Stomach (tissue), 9 donors: ENCODE measurements around the gene C22orf31. TPM values are rescaled to one million over a fixed set of nuclear protein-coding genes. Genes with fewer than 3 reads are reported as not detected.

Experiments
- DNase-seq, 2 donors: peaks; one replicate each; pipeline versions ENCODE4 v3.0.0 to v3.0.0-alpha.2; 2013 to 2019
- H3K27ac ChIP-seq, 5 donors: fragments of 200-600 bp in 4 of 5; sonication (generic) in 4 of 5; one replicate each; pipeline ENCODE4 v1.5.1; 2013 to 2019; ENCODE audit warnings: mild to moderate bottlenecking in 1 of 5, moderate library complexity in 1 of 5
- H3K27me3 ChIP-seq, 3 donors: fragments of 200-600 bp; sonication (generic); one replicate each; pipeline ENCODE4 v1.5.1; 2017 to 2019; ENCODE audit warnings: mixed run types in 1 of 3
- H3K36me3 ChIP-seq, 4 donors: fragments of 200-600 bp; sonication (generic); 1 replicate in 3 of 4; 2 replicates in 1 of 4; pipeline ENCODE4 v1.5.1; 2016 to 2019
- H3K4me1 ChIP-seq, 4 donors: fragments of 200-600 bp; sonication (generic); one replicate each; pipeline ENCODE4 v1.5.1; 2016 to 2019
- H3K4me3 ChIP-seq, 4 donors: fragments of 200-600 bp; sonication (generic) in 3 of 4; one replicate each; pipeline ENCODE4 v1.5.1; 2016 to 2019; ENCODE audit warnings: mild to moderate bottlenecking in 1 of 4
- H3K9me3 ChIP-seq, 4 donors: fragments of 200-600 bp; sonication (generic); one replicate each; pipeline ENCODE4 v1.5.1; 2016 to 2019
- CTCF ChIP-seq, 7 experiments: fragments of 450-650 bp in 4 of 7; fragments of 200-600 bp in 3 of 7; sonication (generic) in 3 of 7; IDR thresholded peaks; one replicate each; pipeline ENCODE4 v1.5.1; 2016 to 2019; ENCODE audit warnings: antibody characterized with exemption in 7 of 7, control low read depth in 2 of 7, mild to moderate bottlenecking in 1 of 7
- EP300 ChIP-seq: sonication (generic); formaldehyde crosslinking; IDR thresholded peaks from one replicate; pipeline ENCODE4 v1.6.1; 2017; ENCODE audit warnings: antibody characterized with exemption
- POLR2A ChIP-seq, 4 donors: fragments of 450-650 bp; IDR thresholded peaks; one replicate each; pipeline ENCODE4 v1.6.1; 2016; ENCODE audit warnings: antibody characterized with exemption in 4 of 4, control low read depth in 2 of 4, mild to moderate bottlenecking in 1 of 4, moderate library complexity in 1 of 4
- POLR2AphosphoS5 ChIP-seq, 3 donors: sonication (generic); formaldehyde crosslinking; IDR thresholded peaks; one replicate each; pipeline ENCODE4 v1.6.1; 2016; ENCODE audit warnings: antibody characterized with exemption in 3 of 3
- WGBS, 5 donors: extraction: QIAGEN DNeasy Blood & Tissue Kit in 3 of 5; methylation state at CpG; one replicate each; pipeline versions ENCODE4 v1.1.5 to v1.1.7; 2013 to 2018; 5-methylcytosine and 5-hydroxymethylcytosine counted together
- intact Hi-C: fragments of 100-400 bp; cut with DNase I; formaldehyde crosslinking; loops from one replicate; pipeline ENCODE4 v1.15.1; 2023; ENCODE audit warnings: low total_unique reads
- polyA plus RNA-seq, 3 donors: library from polyadenylated mRNA; stranded (reverse); fragments of 200-250 nt; gene quantifications; one replicate each; pipeline ENCODE4 v1.2.3, GENCODE V29; 2013
- total RNA-seq, 5 donors: library from RNA; depleted of rRNA; stranded (reverse); fragments of >200 nt; gene quantifications; one replicate each; pipeline versions ENCODE4 v1.1.0 to v1.2.3, GENCODE V29; 2014 to 2016
- donor health status: healthy with polysubstance abuse.
- donor health status: Bipolar disorder and iron deficiency.
- donor health status: healthy.

The C22orf31 gene
- total and polyA plus RNA-seq, 8 donors, result 0.55 TPM; not detected in 7

GRCh38 chr22:29072193-29072978, 10.8 kb upstream of the C22orf31 start:
- H3K27ac ChIP-seq, result peak overlapping the region in 1 of 5 donors; percentile 81
- H3K36me3 ChIP-seq, result no peaks in the 10 kb centered on the region
- peaks cover 0 to 35% (median 11%) of the 10 kb centered on the region in 3 donors for H3K27me3 ChIP-seq
- DNase-seq, result peak; percentile 97 to 98
- H3K4me1 ChIP-seq, result peaks cover 20 to 39% (median 34%) of the 10 kb centered on the region in 4 donors
- intact Hi-C loops, result no loop called here
- no peaks in the 10 kb centered on the region for H3K9me3 ChIP-seq
- whole genome bisulfite sequencing, 5 donors, result 22 to 44% (median 27%) methylated on average over 19 to 41 of the region's 41 CpGs
- H3K4me3 ChIP-seq, result peak overlapping the region; percentile 58 to 83 (median 70)
- TF ChIP-seq POLR2AphosphoS5 (IDR thresholded peaks at IDR 0.05) (peak in 1 of 3 donors; percentile 34), CTCF (IDR thresholded peaks at IDR 0.05) (no peak)

DNA sequence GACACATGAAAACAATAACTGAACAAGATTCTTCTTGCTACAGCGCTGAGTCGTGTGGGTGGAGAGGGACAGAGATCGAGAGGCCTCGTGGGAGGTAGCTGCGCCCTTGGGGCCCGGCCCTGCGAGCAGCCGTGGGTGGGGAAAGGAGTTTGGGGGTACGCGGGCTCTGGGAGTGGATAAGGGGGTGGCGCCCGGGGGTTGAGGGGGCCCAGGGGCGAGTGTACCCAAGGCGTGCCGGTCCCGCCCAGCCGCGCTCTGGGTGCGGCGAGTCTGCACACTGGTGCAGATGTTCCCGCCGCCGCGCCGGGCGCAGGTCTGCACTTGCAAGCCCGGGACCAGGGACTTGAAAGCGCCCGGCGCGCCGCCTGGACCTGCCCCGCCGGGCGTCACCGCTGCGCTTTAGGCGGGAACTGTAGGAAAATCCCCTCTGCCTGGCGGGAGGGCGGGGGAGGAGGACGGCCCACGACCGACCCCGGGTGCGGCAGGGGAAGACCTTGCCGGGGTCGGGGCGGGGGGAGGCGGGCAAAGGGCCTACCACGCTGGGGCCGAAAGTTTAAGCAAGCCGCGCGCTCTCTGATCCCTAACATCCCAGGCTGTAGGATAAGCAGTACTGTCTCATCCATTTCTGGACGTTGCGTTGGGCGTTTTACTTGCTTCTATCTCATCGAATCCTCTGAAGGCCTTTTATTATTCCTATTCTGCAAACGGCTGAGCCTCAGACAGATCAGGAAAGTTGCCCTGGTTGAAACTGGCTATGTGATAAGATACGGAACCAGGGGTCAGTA, 9.8 kb upstream of the C22orf31 start:
- Histone ChIP-seq H3K36me3 (no peaks in the 10 kb centered on the region), H3K27ac (peak overlapping the region in 3 of 5 donors; percentile 17 to 81 (median 23)), H3K9me3 (no peaks in the 10 kb centered on the region), H3K4me3 (peak overlapping the region; percentile 43 to 83 (median 62)), H3K4me1 (peaks cover 20 to 39% (median 34%) of the 10 kb centered on the region in 4 donors), H3K27me3 (peaks cover 0 to 35% (median 11%) of the 10 kb centered on the region in 3 donors)
- peak; percentile 65 to 89 for DNase-seq
- WGBS, 5 donors, result 1 to 6% (median 3%) methylated on average over 27 to 60 of the region's 60 CpGs
- intact Hi-C loops, result no loop called here
- TF ChIP-seq POLR2A (IDR thresholded peaks at IDR 0.05), result no peak
- TF ChIP-seq CTCF (IDR thresholded peaks at IDR 0.05), result no peak
- no peak for TF ChIP-seq POLR2AphosphoS5 (IDR thresholded peaks at IDR 0.05)
- TF ChIP-seq EP300, result no peak

GRCh38 chr22:29070490-29070889, 8.9 kb upstream of the C22orf31 start:
- no peak overlapping the region for H3K4me3 ChIP-seq
- intact Hi-C loops, result no loop called here
- H3K27me3 ChIP-seq, result peaks cover 0 to 35% (median 11%) of the 10 kb centered on the region in 3 donors
- peaks cover 20 to 39% (median 34%) of the 10 kb centered on the region in 4 donors for H3K4me1 ChIP-seq
- H3K27ac ChIP-seq, result no peak overlapping the region
- TF ChIP-seq POLR2A (IDR thresholded peaks at IDR 0.05) (no peak), CTCF (IDR thresholded peaks at IDR 0.05) (no peak), POLR2AphosphoS5 (IDR thresholded peaks at IDR 0.05) (no peak), EP300 (no peak)
- DNase-seq, result no peak
- 93 to 99% (median 97%) methylated on average over 4 of the region's 4 CpGs for WGBS, 5 donors
- H3K9me3 ChIP-seq, result no peaks in the 10 kb centered on the region
- no peaks in the 10 kb centered on the region for H3K36me3 ChIP-seq

- Histone ChIP-seq H3K36me3 (no peaks in the 10 kb centered on the region), H3K27ac (no peak overlapping the region), H3K9me3 (no peaks in the 10 kb centered on the region), H3K4me1 (peaks cover 20 to 33% (median 33%) of the 10 kb centered on the region in 4 donors), H3K4me3 (no peak overlapping the region), H3K27me3 (peaks cover 0 to 35% (median 11%) of the 10 kb centered on the region in 3 donors)
- 77 to 83% (median 81%) methylated on average over 4 of the region's 4 CpGs for WGBS, 5 donors
- intact Hi-C loops, result loop anchor here (10.0 kb wide), 1 partner anchor 185 kb away; no protein-coding TSS in a partner anchor
- TF ChIP-seq EP300 (no peak), POLR2AphosphoS5 (IDR thresholded peaks at IDR 0.05) (no peak), POLR2A (IDR thresholded peaks at IDR 0.05) (no peak)
- DNase-seq, result no peak
These were observed 7.8 kb upstream of the C22orf31 start for GRCh38 chr22:29069463-29069862.
